Activated CD4-positive, alpha-beta T cell treated with anti-CD3 and anti-CD28 coated beads for 36 hours (primary cell): ENCODE results near the gene FALEC. TPM values are rescaled to one million over a fixed set of nuclear protein-coding genes. Genes with fewer than 3 reads are reported as not detected.
A peak's percentile ranks its signal among the peaks of the same experiment; 100 is the strongest.

Source experiments
- ATAC-seq: fragments of 200-7000 bp; cut with Tn5 transposase; one replicate; pipeline ENCODE4 v1.10.0; 2021; ENCODE audit warnings: mild to moderate bottlenecking, moderate library complexity
- CTCF ChIA-PET: fragments of 350-600 bp; sonication (Branson Sonifier 250); formaldehyde crosslinking; loops from one replicate; lab custom pipeline; 2021; ENCODE audit warnings: antibody characterized with exemption; lab: Charles Lee
- POLR2A ChIA-PET: fragments of 350-600 bp; sonication (Branson Sonifier 250); formaldehyde crosslinking; loops from one replicate; lab custom pipeline; 2021; ENCODE audit warnings: antibody characterized with exemption, inconsistent platforms; lab: Charles Lee
- DNase-seq: peaks from one replicate; pipeline ENCODE4 v3.0.0-alpha.2; 2020
- H3K27ac Mint-ChIP-seq: one replicate; pipeline ENCODE4 v1.8.0; 2021; ENCODE audit warnings: mixed read lengths
- H3K27me3 Mint-ChIP-seq: one replicate; pipeline ENCODE4 v1.8.0; 2021; ENCODE audit warnings: mixed read lengths
- H3K36me3 Mint-ChIP-seq: one replicate; pipeline ENCODE4 v1.8.0; 2021; ENCODE audit warnings: low read depth, mixed read lengths
- H3K4me1 Mint-ChIP-seq: one replicate; pipeline ENCODE4 v1.8.0; 2021; ENCODE audit warnings: mixed read lengths
- H3K4me3 Mint-ChIP-seq: one replicate; pipeline ENCODE4 v1.8.0; 2021; ENCODE audit warnings: mild to moderate bottlenecking, moderate library complexity, mixed read lengths
- H3K9me3 Mint-ChIP-seq: one replicate; pipeline ENCODE4 v1.8.0; 2021; ENCODE audit warnings: low read depth, mixed read lengths
- intact Hi-C, 2 experiments: fragments of 100-400 bp; cut with DNase I in 1 of 2; cut with micrococcal nuclease in 1 of 2; formaldehyde crosslinking; loops; one replicate each; pipeline versions ENCODE4 v1.14.2 to v1.15.1; 2022 to 2024; cut with DNase I, micrococcal nuclease
- total RNA-seq, 2 experiments: library from RNA; stranded (reverse); gene quantifications; one replicate each; pipeline ENCODE4 v1.2.3, GENCODE V29; 2021

Gene FALEC
- total RNA-seq, 2 experiments from 2014 or later: 0.34 TPM; not detected in 1

GRCh38 chr1:150484431-150484830 is 31.1 kb upstream of the FALEC start:
- H3K27ac Mint-ChIP-seq: no peak overlapping the region
- H3K9me3 Mint-ChIP-seq: no peaks in the 10 kb centered on the region
- peaks cover 13% of the 10 kb centered on the region for H3K4me1 Mint-ChIP-seq
- DNase-seq (no peak), ATAC-seq (no peak)
- ChIA-PET CTCF (interaction anchor here (0.6 to 1.2 kb wide), 2 partner anchors 16 to 75 kb away, joined by 3 read pairs; no protein-coding TSS in a partner anchor), POLR2A (no interaction called here)
- intact Hi-C loops: loop anchor here in 1 of 2 experiments (10.0 kb wide), 2 partner anchors 140 to 230 kb away; partner anchors contain the start of genes CA14 and ENSA
- H3K27me3 Mint-ChIP-seq: no peaks in the 10 kb centered on the region
- H3K36me3 Mint-ChIP-seq: peaks cover 3% of the 10 kb centered on the region
- H3K4me3 Mint-ChIP-seq: no peak overlapping the region

GRCh38 chr1:150484861-150485260 is 30.7 kb upstream of the FALEC start:
- H3K9me3 Mint-ChIP-seq: no peaks in the 10 kb centered on the region
- DNase-seq (peak; percentile 18), ATAC-seq (no peak)
- ChIA-PET CTCF (interaction anchor here (0.5 to 1.8 kb wide), 2 partner anchors 31 to 272 kb away, joined by 3 to 7 read pairs; partner anchors contain the start of gene FALEC), POLR2A (no interaction called here)
- peaks cover 3% of the 10 kb centered on the region for H3K36me3 Mint-ChIP-seq
- H3K4me1 Mint-ChIP-seq: peaks cover 13% of the 10 kb centered on the region
- H3K4me3 Mint-ChIP-seq: no peak overlapping the region
- H3K27me3 Mint-ChIP-seq: no peaks in the 10 kb centered on the region
- H3K27ac Mint-ChIP-seq: no peak overlapping the region
- intact Hi-C loops: loop anchor here (5.0 to 10.0 kb wide), 4 partner anchors 77 to 473 kb away; partner anchors contain the start of genes CA14 (in 1 of the 2), ENSA (in 1 of the 2) and OTUD7B (in 1 of the 2)

GRCh38 chr1:150486966-150487762 is 28.4 kb upstream of the FALEC start, which contains the start of gene TARS2:
TSS of gene TARS2 (plus strand) at chr1:150487419. CDS start at chr1:150487451, 32 bp downstream.
- Mint-ChIP-seq H3K36me3 (peaks cover 16% of the 10 kb centered on the region), H3K4me1 (peaks cover 13% of the 10 kb centered on the region), H3K27me3 (no peaks in the 10 kb centered on the region), H3K4me3 (peak within 1 kb of the TSS; percentile 96), H3K27ac (peak within 1 kb of the TSS; percentile 99), H3K9me3 (no peaks in the 10 kb centered on the region)
- POLR2A ChIA-PET: interaction anchor here (0.7 kb wide), 1 partner anchor 520 kb away, joined by 3 read pairs; the partner anchor contains the start of gene MINDY1
- intact Hi-C loops: loop anchor here (1.0 to 10.0 kb wide), 13 partner anchors 28 to 475 kb away; partner anchors contain the start of genes ENSA (in 2 of the 2), ANP32E (in 1 of the 2), APH1A (in 1 of the 2) and ARNT (in 1 of the 2)
- CTCF ChIA-PET: interaction anchor here (0.6 to 0.9 kb wide), 4 partner anchors 32 to 746 kb away, joined by 3 to 4 read pairs (median 3); no protein-coding TSS in a partner anchor
- ATAC-seq: peak; percentile 100
- DNase-seq: peak; percentile 96

- Mint-ChIP-seq H3K27me3 (no peaks in the 10 kb centered on the region), H3K36me3 (peaks cover 21% of the 10 kb centered on the region), H3K27ac (peak overlapping the region; percentile 99), H3K4me3 (peak overlapping the region; percentile 96), H3K4me1 (peaks cover 13% of the 10 kb centered on the region), H3K9me3 (no peaks in the 10 kb centered on the region)
- no peak for DNase-seq
- intact Hi-C loops: loop anchor here (1.0 to 10.0 kb wide), 13 partner anchors 28 to 475 kb away; partner anchors contain the start of genes ENSA (in 2 of the 2), ANP32E (in 1 of the 2), APH1A (in 1 of the 2) and ARNT (in 1 of the 2)
- ChIA-PET CTCF (interaction anchor here (0.6 to 0.9 kb wide), 2 partner anchors 31 to 508 kb away, joined by 3 to 4 read pairs; no protein-coding TSS in a partner anchor), POLR2A (no interaction called here)
- no peak for ATAC-seq
Observed at GRCh38 chr1:150487763-150488115, 27.8 kb upstream of the FALEC start.

GRCh38 chr1:150493175-150493574 is 22.4 kb upstream of the FALEC start:
- Mint-ChIP-seq H3K36me3 (peaks cover 43% of the 10 kb centered on the region), H3K4me3 (no peak overlapping the region), H3K27ac (no peak overlapping the region), H3K4me1 (peaks cover 3% of the 10 kb centered on the region), H3K9me3 (no peaks in the 10 kb centered on the region), H3K27me3 (no peaks in the 10 kb centered on the region)
- intact Hi-C loops: no loop called here
- DNase-seq (no peak), ATAC-seq (no peak)
- POLR2A ChIA-PET: interaction anchor here (0.6 kb wide), 1 partner anchor 11 kb away, joined by 5 read pairs; no protein-coding TSS in a partner anchor
- CTCF ChIA-PET: no interaction called here

- H3K4me3 Mint-ChIP-seq: no peak overlapping the region
- H3K27ac Mint-ChIP-seq: no peak overlapping the region
- H3K4me1 Mint-ChIP-seq: no peaks in the 10 kb centered on the region
- ChIA-PET POLR2A (interaction anchor here (0.7 kb wide), 1 partner anchor 291 kb away, joined by 7 read pairs; no protein-coding TSS in a partner anchor), CTCF (no interaction called here)
- H3K27me3 Mint-ChIP-seq: no peaks in the 10 kb centered on the region
- peaks cover 39% of the 10 kb centered on the region for H3K36me3 Mint-ChIP-seq
- H3K9me3 Mint-ChIP-seq: no peaks in the 10 kb centered on the region
- no peak for ATAC-seq
- intact Hi-C loops: no loop called here
- DNase-seq: no peak
Observed at GRCh38 chr1:150498342-150498741, 17.2 kb upstream of the FALEC start.

GRCh38 chr1:150505431-150505830 is 10.1 kb upstream of the FALEC start:
- no peaks in the 10 kb centered on the region for H3K4me1 Mint-ChIP-seq
- no peaks in the 10 kb centered on the region for H3K27me3 Mint-ChIP-seq
- POLR2A ChIA-PET: no interaction called here
- H3K36me3 Mint-ChIP-seq: peaks cover 26% of the 10 kb centered on the region
- intact Hi-C loops: no loop called here
- ATAC-seq: no peak
- H3K9me3 Mint-ChIP-seq: no peaks in the 10 kb centered on the region
- CTCF ChIA-PET: interaction anchor here (0.7 to 0.9 kb wide), 2 partner anchors 13 to 42 kb away, joined by 3 read pairs; no protein-coding TSS in a partner anchor
- no peak overlapping the region for H3K27ac Mint-ChIP-seq
- no peak overlapping the region for H3K4me3 Mint-ChIP-seq
- no peak for DNase-seq

GRCh38 chr1:150507912-150508864 is 7.4 kb upstream of the FALEC start, which contains the start of gene ECM1:
TSS of gene ECM1 (plus strand) at chr1:150508109. CDS start at chr1:150508210, 101 bp downstream.
- POLR2A ChIA-PET: interaction anchor here (0.6 kb wide), 1 partner anchor 177 kb away, joined by 3 read pairs; no protein-coding TSS in a partner anchor
- Mint-ChIP-seq H3K4me3 (no peak within 1 kb of the TSS), H3K9me3 (no peaks in the 10 kb centered on the region), H3K27me3 (no peaks in the 10 kb centered on the region), H3K27ac (no peak within 1 kb of the TSS), H3K4me1 (no peaks in the 10 kb centered on the region), H3K36me3 (peaks cover 17% of the 10 kb centered on the region)
- peak; percentile 36 for ATAC-seq
- CTCF ChIA-PET: interaction anchor here (0.6 to 1.2 kb wide), 2 partner anchors 24 to 252 kb away, joined by 6 to 8 read pairs; no protein-coding TSS in a partner anchor
- DNase-seq: no peak
- intact Hi-C loops: no loop called here

- intact Hi-C loops: no loop called here
- Mint-ChIP-seq H3K27ac (no peak overlapping the region), H3K27me3 (no peaks in the 10 kb centered on the region), H3K36me3 (peaks cover 17% of the 10 kb centered on the region), H3K4me1 (no peaks in the 10 kb centered on the region), H3K4me3 (no peak overlapping the region), H3K9me3 (no peaks in the 10 kb centered on the region)
- no peak for DNase-seq
- CTCF ChIA-PET: interaction anchor here (1.2 kb wide), 1 partner anchor 253 kb away, joined by 6 read pairs; no protein-coding TSS in a partner anchor
- no peak for ATAC-seq
- POLR2A ChIA-PET: no interaction called here
Observed at GRCh38 chr1:150508982-150509381, 6.6 kb upstream of the FALEC start.

GRCh38 chr1:150511551-150511950 is 4.0 kb upstream of the FALEC start:
- Mint-ChIP-seq H3K4me1 (peaks cover 6% of the 10 kb centered on the region), H3K27me3 (no peaks in the 10 kb centered on the region), H3K36me3 (peaks cover 9% of the 10 kb centered on the region), H3K4me3 (no peak overlapping the region), H3K9me3 (no peaks in the 10 kb centered on the region), H3K27ac (no peak overlapping the region)
- ChIA-PET CTCF (interaction anchor here (0.7 to 1.0 kb wide), 2 partner anchors 21 to 49 kb away, joined by 3 to 4 read pairs; no protein-coding TSS in a partner anchor), POLR2A (no interaction called here)
- DNase-seq (no peak), ATAC-seq (no peak)
- intact Hi-C loops: no loop called here
